Endothelial cell of umbilical vein (primary cell): ENCODE results near the gene BNC2. TPM values are rescaled to one million over a fixed set of nuclear protein-coding genes. Genes with fewer than 3 reads are reported as not detected.

Experiments used
- BruUV-seq: library from RNA; stranded (reverse); fragments of 400-500 nt; replicated peaks from 2 replicates; lab custom pipeline; 2021; lab: Mats Ljungman, UMichigan
- CTCF ChIA-PET: fragments of 300-600, 350-600 bp; sonication (Branson Sonifier 250); formaldehyde crosslinking; loops from one replicate; lab custom pipeline; 2021; ENCODE audit warnings: antibody characterized with exemption, inconsistent platforms; lab: Charles Lee
- POLR2A ChIA-PET: fragments of 300-600, 350-600 bp; sonication (Branson Sonifier 250); formaldehyde crosslinking; loops from one replicate; lab custom pipeline; 2021; ENCODE audit warnings: antibody characterized with exemption, inconsistent platforms; lab: Charles Lee
- DNase-seq: peaks from one replicate; pipeline ENCODE4 v3.0.0-alpha.2; 2011; ENCODE audit warnings: low read depth, low spot score
- FAIRE-seq: peaks from 2 replicates; lab custom pipeline; 2011; peaks lifted over from hg19 to GRCh38; lab: Jason Lieb, UNC
- H2AFZ ChIP-seq: 2 replicates; pipeline ENCODE4 v1.6.0; 2012; ENCODE audit warnings: low read depth, low read length, control low read depth, inconsistent platforms
- H3K27ac ChIP-seq: 2 replicates; pipeline ENCODE4 v1.5.1; 2011; ENCODE audit warnings: low read depth, mild to moderate bottlenecking, control low read depth, low read length, moderate library complexity; ENCODE audit not compliant: insufficient read depth
- H3K27me3 ChIP-seq, 2 experiments: 2 replicates each; pipeline versions ENCODE4 v1.6.0 to v1.6.1; 2011; ENCODE audit warnings: low read length in 2 of 2, mixed read lengths in 1 of 2; ENCODE audit not compliant: control insufficient read depth in 2 of 2, insufficient read depth in 2 of 2
- H3K36me3 ChIP-seq, 2 experiments: 2 replicates in 1 of 2; 3 replicates in 1 of 2; pipeline ENCODE4 v1.5.1; 2011; ENCODE audit warnings: low read length in 2 of 2, mild to moderate bottlenecking in 1 of 2, moderate library complexity in 1 of 2; ENCODE audit not compliant: control insufficient read depth in 2 of 2, insufficient read depth in 2 of 2; ENCODE audit errors: extremely low read depth in 1 of 2
- H3K4me1 ChIP-seq: 3 replicates; pipeline ENCODE4 v1.5.1; 2011; ENCODE audit warnings: mild to moderate bottlenecking, low read length; ENCODE audit not compliant: control insufficient read depth, insufficient read depth; ENCODE audit errors: extremely low read depth
- H3K4me2 ChIP-seq: 2 replicates; pipeline ENCODE4 v1.6.1; 2011; ENCODE audit warnings: low read length, control low read depth, mixed read lengths; ENCODE audit not compliant: insufficient read depth
- H3K4me3 ChIP-seq, 3 experiments: fragments of 200-600 bp in 1 of 3; sonication (generic), shearing (Covaris generic) in 1 of 3; replicated peaks in 1 of 3; 2 replicates each; pipeline ENCODE4 v1.5.1; 2011 to 2016; ENCODE audit warnings: control low read depth in 3 of 3, low read length in 3 of 3, mild to moderate bottlenecking in 2 of 3, inconsistent platforms in 1 of 3, low read depth in 1 of 3, moderate library complexity in 1 of 3; ENCODE audit not compliant: insufficient read depth in 1 of 3
- H3K79me2 ChIP-seq: 2 replicates; pipeline ENCODE4 v1.6.0; 2012; ENCODE audit warnings: low read length, inconsistent platforms; ENCODE audit not compliant: control insufficient read depth, insufficient read depth
- H3K9ac ChIP-seq: replicated peaks from 2 replicates; pipeline ENCODE3; 2011; ENCODE audit warnings: low read length, control low read depth; ENCODE audit not compliant: insufficient read depth; ENCODE audit errors: extremely low read depth
- H3K9me1 ChIP-seq: replicated peaks from 3 replicates; pipeline ENCODE4 v1.6.0; 2011; ENCODE audit warnings: mild to moderate bottlenecking, low read length; ENCODE audit not compliant: control insufficient read depth, insufficient read depth; ENCODE audit errors: extremely low read depth
- H3K9me3 ChIP-seq: replicated peaks from 2 replicates; pipeline ENCODE4 v1.5.1; 2012; ENCODE audit warnings: low read length, inconsistent platforms; ENCODE audit not compliant: control insufficient read depth, insufficient read depth
- H4K20me1 ChIP-seq: replicated peaks from 2 replicates; pipeline ENCODE3; 2011; ENCODE audit warnings: mild to moderate bottlenecking, low read length; ENCODE audit not compliant: control insufficient read depth, insufficient read depth; ENCODE audit errors: extremely low read depth
- CTCF ChIP-seq, 2 donors: IDR thresholded peaks; 1 replicate in 1 of 2; 2 replicates in 1 of 2; pipeline ENCODE4 v1.5.1; 2011; ENCODE audit warnings: low read length in 2 of 2, mild to moderate bottlenecking in 2 of 2, moderate library complexity in 2 of 2, control low read depth in 1 of 2, inconsistent platforms in 1 of 2, low read depth in 1 of 2; ENCODE audit not compliant: insufficient read depth in 1 of 2; ENCODE audit errors: extremely low read depth in 1 of 2
- EZH2 ChIP-seq: IDR thresholded peaks from 2 replicates; pipeline ENCODE4 v1.6.1; 2012; ENCODE audit warnings: borderline replicate concordance, low read depth, mild to moderate bottlenecking, moderate library complexity, low read length, inconsistent platforms; ENCODE audit not compliant: severe bottlenecking
- FOS ChIP-seq: IDR thresholded peaks from 2 replicates; pipeline ENCODE4 v1.6.1; 2011; ENCODE audit warnings: mild to moderate bottlenecking, low read length, moderate library complexity, borderline replicate concordance; ENCODE audit not compliant: insufficient read depth
- GATA2 ChIP-seq: IDR thresholded peaks from 2 replicates; pipeline ENCODE4 v1.7.0; 2011; ENCODE audit warnings: low read depth, mild to moderate bottlenecking, moderate library complexity, mixed read lengths, low read length; ENCODE audit not compliant: insufficient read length, insufficient read depth
- JUN ChIP-seq: IDR thresholded peaks from 2 replicates; pipeline ENCODE4 v1.6.1; 2011; ENCODE audit warnings: borderline replicate concordance, low read depth; ENCODE audit not compliant: insufficient read length, insufficient read depth
- MAX ChIP-seq: IDR thresholded peaks from 2 replicates; pipeline ENCODE4 v1.6.1; 2011; ENCODE audit not compliant: insufficient read depth, insufficient read length
- MYC ChIP-seq: IDR thresholded peaks from one replicate; pipeline ENCODE4 v1.6.1; 2011; ENCODE audit warnings: mild to moderate bottlenecking, low read depth, low read length
- POLR2A ChIP-seq: IDR thresholded peaks from 2 replicates; pipeline ENCODE4 v1.6.1; 2012; ENCODE audit warnings: low read depth, mild to moderate bottlenecking, control low read depth, low read length
- POLR2AphosphoS5 ChIP-seq: IDR thresholded peaks from 2 replicates; pipeline ENCODE4 v1.6.1; 2012; ENCODE audit warnings: low read depth, mild to moderate bottlenecking, control low read depth, low read length, moderate library complexity; ENCODE audit not compliant: insufficient read depth
- dilution Hi-C: fragments of 300-500 bp; cut with MboI; formaldehyde crosslinking; loops from one replicate; pipeline ENCODE4 v1.15.0; 2019; ENCODE audit warnings: low sequenced_read_pairs; ENCODE audit not compliant: extremely low pct_ligation_motif_present
- intact Hi-C: fragments of 100-400 bp; cut with micrococcal nuclease; formaldehyde crosslinking; loops from one replicate; pipeline ENCODE4 v1.10.0; 2022
- polyA plus RNA-seq, 4 experiments: library from polyadenylated mRNA; depleted of rRNA in 3 of 4; stranded (reverse) in 3 of 4; unstranded in 1 of 4; fragments of >200 nt; gene quantifications; 2 replicates each; pipeline versions ENCODE4 v1.2.1 to v1.2.3, GENCODE V29; 2011 to 2012; ENCODE audit warnings: missing spikeins in 1 of 4
- total RNA-seq: library from RNA; stranded (reverse); gene quantifications from 2 replicates; pipeline ENCODE4 v1.2.3, GENCODE V29; 2021

Gene BNC2
- total and polyA plus RNA-seq, 2 donors (not counting 3 experiments of a cell fraction or from before 2014, with no cell fraction given) = 12.1 to 34.3 TPM

DNA sequence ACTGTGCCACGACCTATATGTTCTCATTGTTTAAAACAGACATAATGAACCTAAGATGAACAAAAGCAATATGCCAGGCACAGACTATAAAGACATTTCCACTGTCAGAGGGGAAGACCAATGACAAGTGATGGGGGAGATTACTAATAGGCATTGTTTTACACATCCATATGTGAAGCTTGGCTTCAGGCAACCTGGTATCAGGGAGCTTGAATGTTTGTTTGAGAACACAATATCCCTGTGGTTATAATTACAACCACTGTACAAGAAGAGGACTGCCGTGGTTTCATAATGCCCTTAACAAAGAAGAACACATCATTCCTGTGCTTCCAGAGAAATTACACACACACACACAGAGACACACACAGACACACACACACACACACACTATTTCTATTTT is 385.7 kb downstream of the BNC2 start:
- no peaks in the 10 kb centered on the region for H3K79me2 ChIP-seq
- FAIRE-seq (no peak), DNase-seq (no peak)
- no peak overlapping the region for H3K27ac ChIP-seq
- ChIA-PET POLR2A (no interaction called here), CTCF (interaction anchor here (0.6 to 1.4 kb wide), 3 partner anchors 8 to 15 kb away, joined by 3 to 4 read pairs (median 3); no protein-coding TSS in a partner anchor)
- no peak overlapping the region for H3K4me3 ChIP-seq
- BruUV-seq = no TSS peak
- no peaks in the 10 kb centered on the region for H4K20me1 ChIP-seq
- no peak overlapping the region for H2AFZ ChIP-seq
- dilution Hi-C loops = no loop called here
- H3K9ac ChIP-seq = no peak overlapping the region
- H3K9me1 ChIP-seq = no peaks in the 10 kb centered on the region
- TF ChIP-seq FOS (no peak), POLR2AphosphoS5 (no peak), GATA2 (no peak), EZH2 (no peak), CTCF (IDR thresholded peaks at IDR 0.05; ENCODE audit: extremely low read depth in 1 of 2, insufficient read depth in 1 of 2, low read depth in 1 of 2, low read length in 2 of 2) (no peak), JUN (no peak), MYC (no peak), MAX (no peak), POLR2A (no peak)
- H3K36me3 ChIP-seq = no peaks in the 10 kb centered on the region
- intact Hi-C loops = no loop called here
- no peaks in the 10 kb centered on the region for H3K9me3 ChIP-seq
- H3K4me1 ChIP-seq = no peaks in the 10 kb centered on the region
- H3K27me3 ChIP-seq = no peaks in the 10 kb centered on the region
- no peak overlapping the region for H3K4me2 ChIP-seq
